Adipocyte (in vitro differentiated cells): ENCODE data around the gene HOXD10.

Experiments used
- DNase-seq: peaks from one replicate; pipeline ENCODE4 v3.0.0-alpha.2; 2015; ENCODE audit warnings: low read depth
- H3K27me3 ChIP-seq: replicated peaks from 2 replicates; pipeline ENCODE4 v1.7.0; 2013; ENCODE audit warnings: mild to moderate bottlenecking, low read length, moderate library complexity; ENCODE audit not compliant: control insufficient read depth, insufficient read depth
- H3K36me3 ChIP-seq: 2 replicates; pipeline ENCODE4 v1.7.0; 2013; ENCODE audit warnings: low read length, mild to moderate bottlenecking, moderate library complexity; ENCODE audit not compliant: control insufficient read depth, insufficient read depth, severe bottlenecking
- H3K4me1 ChIP-seq: 2 replicates; pipeline ENCODE4 v1.7.0; 2013; ENCODE audit warnings: mild to moderate bottlenecking, low read length, moderate library complexity; ENCODE audit not compliant: control insufficient read depth, insufficient read depth
- H3K4me3 ChIP-seq: 2 replicates; pipeline ENCODE4 v1.7.0; 2013; ENCODE audit warnings: mild to moderate bottlenecking, low read length, moderate library complexity
- H3K9ac ChIP-seq: 2 replicates; pipeline ENCODE4 v1.7.0; 2013; ENCODE audit warnings: mild to moderate bottlenecking, low read length, moderate library complexity
- H3K9me3 ChIP-seq: 2 replicates; pipeline ENCODE4 v1.7.0; 2013; ENCODE audit warnings: mild to moderate bottlenecking, low read length, moderate library complexity; ENCODE audit not compliant: control insufficient read depth

Gene HOXD10

GRCh38 chr2:176148751-176149421, 32.3 kb downstream of the HOXD10 start:
- no peaks in the 10 kb centered on the region for H3K27me3 ChIP-seq
- no peaks in the 10 kb centered on the region for H3K4me1 ChIP-seq
- no peak overlapping the region for H3K4me3 ChIP-seq
- H3K9ac ChIP-seq, result no peak overlapping the region
- H3K36me3 ChIP-seq, result peaks cover 17% of the 10 kb centered on the region
- no peaks in the 10 kb centered on the region for H3K9me3 ChIP-seq
- DNase-seq, result no peak

- Histone ChIP-seq H3K9me3 (no peaks in the 10 kb centered on the region), H3K36me3 (peaks cover 18% of the 10 kb centered on the region), H3K4me1 (no peaks in the 10 kb centered on the region), H3K27me3 (no peaks in the 10 kb centered on the region), H3K9ac (no peak overlapping the region), H3K4me3 (no peak overlapping the region)
- DNase-seq, result no peak
These were observed 32.9 kb downstream of the HOXD10 start for GRCh38 chr2:176149481-176149938.

GRCh38 chr2:176149939-176150583, 33.5 kb downstream of the HOXD10 start:
- Histone ChIP-seq H3K27me3 (no peaks in the 10 kb centered on the region), H3K9me3 (no peaks in the 10 kb centered on the region), H3K9ac (no peak overlapping the region), H3K36me3 (peaks cover 20% of the 10 kb centered on the region), H3K4me1 (no peaks in the 10 kb centered on the region), H3K4me3 (no peak overlapping the region)
- DNase-seq, result no peak

GRCh38 chr2:176150584-176151441, 34.2 kb downstream of the HOXD10 start:
- no peak overlapping the region for H3K4me3 ChIP-seq
- no peaks in the 10 kb centered on the region for H3K9me3 ChIP-seq
- H3K27me3 ChIP-seq, result no peaks in the 10 kb centered on the region
- peaks cover 24% of the 10 kb centered on the region for H3K36me3 ChIP-seq
- no peaks in the 10 kb centered on the region for H3K4me1 ChIP-seq
- DNase-seq, result no peak
- no peak overlapping the region for H3K9ac ChIP-seq

- DNase-seq, result no peak
- H3K4me3 ChIP-seq, result no peak within 1 kb of the TSS
- no peaks in the 10 kb centered on the region for H3K9me3 ChIP-seq
- no peaks in the 10 kb centered on the region for H3K4me1 ChIP-seq
- H3K27me3 ChIP-seq, result no peaks in the 10 kb centered on the region
- H3K9ac ChIP-seq, result no peak within 1 kb of the TSS
- H3K36me3 ChIP-seq, result peaks cover 24% of the 10 kb centered on the region
These were observed 35.1 kb downstream of the HOXD10 start, which contains the start of gene HOXD4 for GRCh38 chr2:176151442-176152287. Gene HOXD4, plus strand, starts transcription at chr2:176151550. Its CDS starts 84 bp downstream, at chr2:176151634.

- no peak overlapping the region for H3K4me3 ChIP-seq
- H3K4me1 ChIP-seq, result no peaks in the 10 kb centered on the region
- H3K9ac ChIP-seq, result no peak overlapping the region
- H3K36me3 ChIP-seq, result peaks cover 24% of the 10 kb centered on the region
- DNase-seq, result no peak
- H3K27me3 ChIP-seq, result no peaks in the 10 kb centered on the region
- H3K9me3 ChIP-seq, result no peaks in the 10 kb centered on the region
These were observed 36.0 kb downstream of the HOXD10 start for GRCh38 chr2:176152350-176153181.

- Histone ChIP-seq H3K9ac (no peak overlapping the region), H3K9me3 (no peaks in the 10 kb centered on the region), H3K4me3 (no peak overlapping the region), H3K4me1 (no peaks in the 10 kb centered on the region), H3K36me3 (peaks cover 21% of the 10 kb centered on the region), H3K27me3 (no peaks in the 10 kb centered on the region)
- DNase-seq, result no peak
These were observed 38.1 kb downstream of the HOXD10 start for GRCh38 chr2:176154576-176155252.

GRCh38 chr2:176155356-176156044, 38.9 kb downstream of the HOXD10 start:
- no peaks in the 10 kb centered on the region for H3K9me3 ChIP-seq
- DNase-seq, result no peak
- peaks cover 21% of the 10 kb centered on the region for H3K36me3 ChIP-seq
- no peak overlapping the region for H3K4me3 ChIP-seq
- no peaks in the 10 kb centered on the region for H3K4me1 ChIP-seq
- no peak overlapping the region for H3K9ac ChIP-seq
- no peaks in the 10 kb centered on the region for H3K27me3 ChIP-seq

GRCh38 chr2:176156301-176156806, 39.8 kb downstream of the HOXD10 start:
- H3K4me1 ChIP-seq, result no peaks in the 10 kb centered on the region
- H3K36me3 ChIP-seq, result peaks cover 17% of the 10 kb centered on the region
- H3K9me3 ChIP-seq, result no peaks in the 10 kb centered on the region
- no peaks in the 10 kb centered on the region for H3K27me3 ChIP-seq
- H3K4me3 ChIP-seq, result peak overlapping the region; percentile 74
- H3K9ac ChIP-seq, result no peak overlapping the region
- no peak for DNase-seq
